Measurements from ENCODE around the gene ZNF366.
A peak's percentile ranks its signal among the peaks of the same experiment; 100 is the strongest.

The ZNF366 gene

GRCh38 chr5:72550595-72550994, 43.4 kb upstream of the ZNF366 start:
- no peak for TF ChIP-seq CTCF (IDR thresholded peaks at IDR 0.05; ENCODE audit: low read depth, low read length, missing control alignments)
- Histone ChIP-seq H3K4me3 (ENCODE audit: low read depth, low read length) (no peak overlapping the region), H3K27ac (no peak overlapping the region), H3K36me3 (replicated peaks) (no peaks in the 10 kb centered on the region), H3K27me3 (replicated peaks) (no peaks in the 10 kb centered on the region)
- no peak for DNase-seq
- in situ Hi-C loops (cut with HindIII; ENCODE audit: low pct_ligation_motif_present, low sequenced_read_pairs), result no loop called here

- Histone ChIP-seq H3K4me3 (ENCODE audit: low read depth, low read length) (no peak overlapping the region), H3K36me3 (replicated peaks) (no peaks in the 10 kb centered on the region), H3K27ac (peak overlapping the region; percentile 83), H3K27me3 (replicated peaks) (no peaks in the 10 kb centered on the region)
- no peak for DNase-seq
- no peak for TF ChIP-seq CTCF (IDR thresholded peaks at IDR 0.05; ENCODE audit: low read depth, low read length, missing control alignments)
- in situ Hi-C loops (cut with HindIII; ENCODE audit: low pct_ligation_motif_present, low sequenced_read_pairs), result no loop called here
Observed at GRCh38 chr5:72543811-72544210, 36.6 kb upstream of the ZNF366 start.

- H3K4me3 ChIP-seq (ENCODE audit: low read depth, low read length), result no peak overlapping the region
- H3K36me3 ChIP-seq (replicated peaks), result no peaks in the 10 kb centered on the region
- no peaks in the 10 kb centered on the region for H3K27me3 ChIP-seq (replicated peaks)
- in situ Hi-C loops (cut with HindIII; ENCODE audit: low pct_ligation_motif_present, low sequenced_read_pairs), result no loop called here
- TF ChIP-seq CTCF (IDR thresholded peaks at IDR 0.05; ENCODE audit: low read depth, low read length, missing control alignments), result no peak
- peak; percentile 88 for DNase-seq
- peak overlapping the region; percentile 83 for H3K27ac ChIP-seq
Observed at GRCh38 chr5:72543365-72543764, 36.2 kb upstream of the ZNF366 start.

GRCh38 chr5:72542695-72543094, 35.5 kb upstream of the ZNF366 start:
- Histone ChIP-seq H3K36me3 (replicated peaks) (no peaks in the 10 kb centered on the region), H3K4me3 (ENCODE audit: low read depth, low read length) (no peak overlapping the region), H3K27ac (no peak overlapping the region), H3K27me3 (replicated peaks) (no peaks in the 10 kb centered on the region)
- in situ Hi-C loops (cut with HindIII; ENCODE audit: low pct_ligation_motif_present, low sequenced_read_pairs), result no loop called here
- no peak for DNase-seq
- TF ChIP-seq CTCF (IDR thresholded peaks at IDR 0.05; ENCODE audit: low read depth, low read length, missing control alignments), result no peak

- DNase-seq, result no peak
- H3K27ac ChIP-seq, result no peak overlapping the region
- H3K27me3 ChIP-seq (replicated peaks), result no peaks in the 10 kb centered on the region
- in situ Hi-C loops (cut with HindIII; ENCODE audit: low pct_ligation_motif_present, low sequenced_read_pairs), result no loop called here
- H3K4me3 ChIP-seq (ENCODE audit: low read depth, low read length), result no peak overlapping the region
- no peak for TF ChIP-seq CTCF (IDR thresholded peaks at IDR 0.05; ENCODE audit: low read depth, low read length, missing control alignments)
- H3K36me3 ChIP-seq (replicated peaks), result no peaks in the 10 kb centered on the region
Observed at GRCh38 chr5:72541501-72542225, 34.5 kb upstream of the ZNF366 start.
